CD14-positive monocyte (primary cell): Measurements from ENCODE around the gene CAPN8. TPM values are rescaled to one million over a fixed set of nuclear protein-coding genes. Genes with fewer than 3 reads are reported as not detected.

ENCODE experiments used
- DNase-seq, 3 donors: peaks; one replicate each; pipeline ENCODE4 v3.0.0-alpha.2; 2011 to 2022
- H2AFZ ChIP-seq: 2 replicates; pipeline ENCODE4 v1.6.0; 2012; ENCODE audit warnings: mild to moderate bottlenecking, low read depth, low read length, inconsistent platforms; ENCODE audit not compliant: insufficient read depth, poor library complexity, severe bottlenecking
- H3K27ac ChIP-seq, 2 donors: 1 replicate in 1 of 2; 2 replicates in 1 of 2; pipeline ENCODE4 v1.5.1; 2012 to 2013; ENCODE audit warnings: low read length in 2 of 2, control low read depth in 1 of 2, inconsistent platforms in 1 of 2, low read depth in 1 of 2, mild to moderate bottlenecking in 1 of 2
- H3K27me3 ChIP-seq, 2 donors: one replicate each; pipeline versions ENCODE4 v1.6.0 to v1.6.1; 2011 to 2013; ENCODE audit warnings: low read length in 2 of 2; ENCODE audit not compliant: control insufficient read depth in 2 of 2, insufficient read depth in 2 of 2
- H3K36me3 ChIP-seq, 2 donors: replicated peaks in 1 of 2; 1 replicate in 1 of 2; 2 replicates in 1 of 2; pipeline versions ENCODE4 v1.5.1 to v1.6.1; 2012 to 2013; ENCODE audit warnings: low read length in 2 of 2, control low read depth in 1 of 2, inconsistent platforms in 1 of 2, mild to moderate bottlenecking in 1 of 2; ENCODE audit not compliant: insufficient read depth in 2 of 2, control insufficient read depth in 1 of 2
- H3K4me1 ChIP-seq, 2 donors: 1 replicate in 1 of 2; 2 replicates in 1 of 2; pipeline versions ENCODE4 v1.5.1 to v1.6.1; 2012 to 2013; ENCODE audit warnings: low read length in 2 of 2, control low read depth in 1 of 2, inconsistent platforms in 1 of 2, mild to moderate bottlenecking in 1 of 2, moderate library complexity in 1 of 2; ENCODE audit not compliant: insufficient read depth in 2 of 2, control insufficient read depth in 1 of 2
- H3K4me2 ChIP-seq: replicated peaks from 2 replicates; pipeline ENCODE3; 2012; ENCODE audit warnings: low read length, moderate library complexity, mild to moderate bottlenecking; ENCODE audit not compliant: poor library complexity, severe bottlenecking; ENCODE audit errors: extremely low read depth
- H3K4me3 ChIP-seq, 3 experiments: fragments of 200-600 bp in 1 of 3; sonication (generic) in 1 of 3; replicated peaks in 1 of 3; 1 replicate in 2 of 3; 2 replicates in 1 of 3; pipeline ENCODE4 v1.5.1; 2011 to 2013; ENCODE audit warnings: low read length in 3 of 3, mild to moderate bottlenecking in 3 of 3, control low read depth in 2 of 3, low read depth in 2 of 3, inconsistent platforms in 1 of 3, moderate library complexity in 1 of 3
- H3K79me2 ChIP-seq: 2 replicates; pipeline ENCODE4 v1.6.0; 2012; ENCODE audit warnings: mild to moderate bottlenecking, control low read depth, inconsistent platforms, low read length, moderate library complexity; ENCODE audit not compliant: insufficient read depth
- H3K9ac ChIP-seq: 2 replicates; pipeline ENCODE4 v1.6.0; 2017; ENCODE audit warnings: low read length, mild to moderate bottlenecking; ENCODE audit not compliant: insufficient read depth, poor library complexity, severe bottlenecking
- H3K9me3 ChIP-seq, 2 donors: replicated peaks in 1 of 2; 1 replicate in 1 of 2; 2 replicates in 1 of 2; pipeline versions ENCODE4 v1.5.1 to v1.6.1; 2012 to 2013; ENCODE audit warnings: low read length in 2 of 2, control low read depth in 1 of 2; ENCODE audit not compliant: control insufficient read depth in 1 of 2, insufficient read depth in 1 of 2
- H4K20me1 ChIP-seq: 2 replicates; pipeline ENCODE4 v1.6.0; 2012; ENCODE audit warnings: mild to moderate bottlenecking, low read length, control low read depth, moderate library complexity; ENCODE audit not compliant: insufficient read depth
- H3K27ac Mint-ChIP-seq, 7 donors: one replicate each; pipeline ENCODE4 v1.8.0; 2020; ENCODE audit warnings: mild to moderate bottlenecking in 7 of 7, mixed read lengths in 7 of 7, moderate library complexity in 6 of 7, inconsistent platforms in 2 of 7
- H3K27me3 Mint-ChIP-seq, 3 donors: one replicate each; pipeline ENCODE4 v1.8.0; 2021 to 2022; ENCODE audit warnings: low read depth in 3 of 3, mild to moderate bottlenecking in 3 of 3, mixed read lengths in 3 of 3, moderate library complexity in 3 of 3, inconsistent platforms in 1 of 3
- H3K36me3 Mint-ChIP-seq, 2 donors: one replicate each; pipeline ENCODE4 v1.8.0; 2020; ENCODE audit warnings: mixed read lengths in 2 of 2, inconsistent platforms in 1 of 2, mild to moderate bottlenecking in 1 of 2
- H3K4me1 Mint-ChIP-seq: one replicate; pipeline ENCODE4 v1.8.0; 2020; ENCODE audit warnings: mild to moderate bottlenecking, mixed read lengths
- H3K4me3 Mint-ChIP-seq, 2 donors: one replicate each; pipeline ENCODE4 v1.8.0; 2020; ENCODE audit warnings: mild to moderate bottlenecking in 2 of 2, mixed read lengths in 2 of 2, moderate library complexity in 1 of 2
- H3K9me3 Mint-ChIP-seq, 7 donors: one replicate each; pipeline ENCODE4 v1.8.0; 2020 to 2022; ENCODE audit warnings: mixed read lengths in 7 of 7, mild to moderate bottlenecking in 6 of 7, moderate library complexity in 6 of 7, inconsistent platforms in 2 of 7
- WGBS: methylation state at CpG from one replicate; pipeline ENCODE4 v1.1.5; 2013; ENCODE audit warnings: missing lambda C conversion rate; ENCODE audit not compliant: insufficient coverage; 5-methylcytosine and 5-hydroxymethylcytosine counted together
- intact Hi-C, 2 donors: fragments of 100-400 bp; cut with micrococcal nuclease; formaldehyde crosslinking; loops; one replicate each; pipeline versions ENCODE4 v1.15.0 to v1.15.1; 2023
- polyA plus RNA-seq, 3 donors: library from polyadenylated mRNA; depleted of rRNA in 1 of 3; unstranded in 2 of 3; stranded (reverse) in 1 of 3; fragments of 300-500 nt in 2 of 3; fragments of >200 nt in 1 of 3; fragmentation: Illumina TruSeq in 2 of 3; gene quantifications; 1 replicate in 2 of 3; 2 replicates in 1 of 3; pipeline ENCODE4 v1.2.3, GENCODE V29; 2012 to 2021
- TF ChIP-seq, protein P1 (sequence below): fragments of 200-600 bp; IDR thresholded peaks from one replicate; pipeline ENCODE4 v1.8.0; 2022; ENCODE audit warnings: antibody characterized with exemption, mild to moderate bottlenecking

Gene CAPN8
- polyA plus RNA-seq, 3 donors = 0.40 TPM; not detected in 2

GRCh38 chr1:223714421-223714724 is 48.9 kb upstream of the CAPN8 start:
- Mint-ChIP-seq H3K36me3 (peaks cover 24 to 26% of the 10 kb centered on the region in 2 donors), H3K9me3 (no peaks in the 10 kb centered on the region), H3K27ac (peak overlapping the region; percentile 90 to 98 (median 96)), H3K4me1 (peaks cover 64% of the 10 kb centered on the region), H3K27me3 (peaks cover 0 to 3% (median 0%) of the 10 kb centered on the region in 3 donors), H3K4me3 (peak overlapping the region; percentile 46 to 96)
- peak overlapping the region; percentile 98 for H3K9ac ChIP-seq
- peak overlapping the region; percentile 98 for H3K4me2 ChIP-seq
- intact Hi-C loops = loop anchor here (2.0 to 10.0 kb wide), 3 partner anchors 33 to 110 kb away; no protein-coding TSS in a partner anchor
- peak overlapping the region in 1 of 3 experiments; percentile 86 for H3K4me3 ChIP-seq
- peaks cover 64% of the 10 kb centered on the region for H3K79me2 ChIP-seq
- H4K20me1 ChIP-seq = peaks cover 3% of the 10 kb centered on the region
- H3K27me3 ChIP-seq = no peaks in the 10 kb centered on the region
- peaks cover 9 to 10% of the 10 kb centered on the region in 2 donors for H3K36me3 ChIP-seq
- no peak overlapping the region for H2AFZ ChIP-seq
- DNase-seq = no peak
- TF ChIP-seq, protein P1, sequence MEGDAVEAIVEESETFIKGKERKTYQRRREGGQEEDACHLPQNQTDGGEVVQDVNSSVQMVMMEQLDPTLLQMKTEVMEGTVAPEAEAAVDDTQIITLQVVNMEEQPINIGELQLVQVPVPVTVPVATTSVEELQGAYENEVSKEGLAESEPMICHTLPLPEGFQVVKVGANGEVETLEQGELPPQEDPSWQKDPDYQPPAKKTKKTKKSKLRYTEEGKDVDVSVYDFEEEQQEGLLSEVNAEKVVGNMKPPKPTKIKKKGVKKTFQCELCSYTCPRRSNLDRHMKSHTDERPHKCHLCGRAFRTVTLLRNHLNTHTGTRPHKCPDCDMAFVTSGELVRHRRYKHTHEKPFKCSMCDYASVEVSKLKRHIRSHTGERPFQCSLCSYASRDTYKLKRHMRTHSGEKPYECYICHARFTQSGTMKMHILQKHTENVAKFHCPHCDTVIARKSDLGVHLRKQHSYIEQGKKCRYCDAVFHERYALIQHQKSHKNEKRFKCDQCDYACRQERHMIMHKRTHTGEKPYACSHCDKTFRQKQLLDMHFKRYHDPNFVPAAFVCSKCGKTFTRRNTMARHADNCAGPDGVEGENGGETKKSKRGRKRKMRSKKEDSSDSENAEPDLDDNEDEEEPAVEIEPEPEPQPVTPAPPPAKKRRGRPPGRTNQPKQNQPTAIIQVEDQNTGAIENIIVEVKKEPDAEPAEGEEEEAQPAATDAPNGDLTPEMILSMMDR = no peak
- WGBS = 60% methylated on average over 1 of the region's 2 CpGs
- H3K9me3 ChIP-seq = no peaks in the 10 kb centered on the region
- H3K4me1 ChIP-seq = peaks cover 63 to 67% of the 10 kb centered on the region in 2 donors
- H3K27ac ChIP-seq = peak overlapping the region; percentile 63 to 96

DNA sequence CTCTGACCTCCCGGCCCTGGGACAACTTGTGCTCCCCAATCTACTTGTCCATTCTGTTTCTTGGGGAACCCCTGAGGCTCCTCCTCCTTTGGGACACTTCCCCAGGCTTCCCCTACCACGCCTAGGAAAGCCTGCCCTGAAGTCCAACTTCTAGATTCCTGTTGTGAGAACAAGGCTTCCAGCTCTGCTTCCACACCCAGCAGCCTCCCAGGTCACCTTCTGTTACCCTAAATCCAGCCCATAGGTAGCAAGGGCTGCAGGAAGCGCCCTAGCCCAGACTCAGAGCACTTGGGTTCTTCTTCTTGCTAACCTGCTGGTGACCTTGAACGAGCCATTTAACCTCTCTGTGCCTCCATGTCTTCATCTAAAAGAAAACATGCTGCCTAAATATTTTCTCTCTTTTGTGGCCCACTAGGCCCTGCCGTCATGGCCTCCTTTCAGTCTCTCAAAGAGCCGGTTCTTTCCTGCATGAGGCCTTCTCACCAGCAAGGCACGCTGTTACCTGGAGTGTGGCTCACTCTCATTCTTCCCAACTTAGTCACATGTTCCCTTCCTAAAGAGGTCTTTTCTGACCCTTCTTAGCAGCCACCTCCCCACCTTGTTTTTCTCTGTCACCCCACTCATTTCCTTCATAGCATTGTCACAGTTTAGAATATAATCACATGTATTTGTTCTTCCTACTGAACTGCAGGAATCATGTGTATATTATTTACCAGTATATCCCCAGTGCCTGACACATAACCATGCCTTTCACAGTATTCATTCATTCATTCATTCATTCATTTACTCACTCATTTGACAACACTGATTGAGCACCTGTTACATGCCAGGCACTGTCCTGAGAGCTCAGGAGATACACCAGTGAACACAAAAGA is 48.3 kb upstream of the CAPN8 start:
- H4K20me1 ChIP-seq = peaks cover 3% of the 10 kb centered on the region
- WGBS = 72% methylated on average over 7 of the region's 7 CpGs
- intact Hi-C loops = loop anchor here (2.0 to 10.0 kb wide), 4 partner anchors 13 to 111 kb away; no protein-coding TSS in a partner anchor

More for the DNA sequence above, 48.3 kb upstream of the CAPN8 start:
- H3K9me3 Mint-ChIP-seq = no peaks in the 10 kb centered on the region
- H3K36me3 Mint-ChIP-seq = peaks cover 20% of the 10 kb centered on the region in 2 donors
- Histone ChIP-seq H3K79me2 (peaks cover 58% of the 10 kb centered on the region), H3K9me3 (no peaks in the 10 kb centered on the region), H3K9ac (peak overlapping the region; percentile 98), H2AFZ (no peak overlapping the region), H3K36me3 (peaks cover 4% of the 10 kb centered on the region in 2 donors), H3K27me3 (no peaks in the 10 kb centered on the region), H3K4me1 (peaks cover 61 to 64% of the 10 kb centered on the region in 2 donors), H3K4me2 (peak overlapping the region; percentile 98), H3K27ac (peak overlapping the region; percentile 87 to 96), H3K4me3 (peak overlapping the region; percentile 77 to 86 (median 83))
- peak in 2 of 3 donors; percentile 34 to 42 for DNase-seq
- peaks cover 61% of the 10 kb centered on the region for H3K4me1 Mint-ChIP-seq
- peak overlapping the region; percentile 96 for H3K4me3 Mint-ChIP-seq
- peak overlapping the region; percentile 90 to 98 (median 96) for H3K27ac Mint-ChIP-seq
- H3K27me3 Mint-ChIP-seq = peaks cover 0 to 3% (median 1%) of the 10 kb centered on the region in 3 donors
- TF ChIP-seq, protein P1 = no peak
